ENCODE measurements around the gene NAT10. TPM values are rescaled to one million over a fixed set of nuclear protein-coding genes. Genes with fewer than 3 reads are reported as not detected.
"Not testable (repeated sequence)": the region's sequence is repeated elsewhere in the genome, so short reads cannot be mapped to it uniquely, and the experiment has no call there.

Gene NAT10
- total RNA-seq, 1 donor from 2014 or later = 42.9 TPM

GRCh38 chr11:34075178-34075820 is 30.1 kb upstream of the NAT10 start:
- no peak for TF ChIP-seq CTCF (IDR thresholded peaks at IDR 0.05)
- ATAC-seq (no peak), DNase-seq (no peak)
- Histone ChIP-seq H3K36me3 (peaks cover 94% of the 10 kb centered on the region), H3K27ac (no peak overlapping the region), H3K4me3 (no peak overlapping the region), H3K4me1 (no peaks in the 10 kb centered on the region), H3K27me3 (no peaks in the 10 kb centered on the region), H3K9me3 (no peaks in the 10 kb centered on the region)
- intact Hi-C loops (cut with DNase I) = no loop called here

- peak; percentile 74 for ATAC-seq
- TF ChIP-seq CTCF (IDR thresholded peaks at IDR 0.05) = no peak
Observed at GRCh38 chr11:34080609-34081008, 24.8 kb upstream of the NAT10 start.

GRCh38 chr11:34084637-34085036 is 20.8 kb upstream of the NAT10 start:
- intact Hi-C loops (cut with DNase I) = no loop called here
- Histone ChIP-seq H3K27me3 (no peaks in the 10 kb centered on the region), H3K9me3 (no peaks in the 10 kb centered on the region), H3K4me1 (no peaks in the 10 kb centered on the region), H3K4me3 (no peak overlapping the region), H3K36me3 (peaks cover 96% of the 10 kb centered on the region), H3K27ac (no peak overlapping the region)
- DNase-seq = no peak
- ATAC-seq = no peak
- no peak for TF ChIP-seq CTCF (IDR thresholded peaks at IDR 0.05)

More at GRCh38 chr11:34080609-34081008, 24.8 kb upstream of the NAT10 start:
- no peaks in the 10 kb centered on the region for H3K4me1 ChIP-seq
- intact Hi-C loops (cut with DNase I) = no loop called here
- H3K27me3 ChIP-seq = no peaks in the 10 kb centered on the region
- DNase-seq = no peak
- H3K9me3 ChIP-seq = no peaks in the 10 kb centered on the region
- no peak overlapping the region for H3K27ac ChIP-seq
- no peak overlapping the region for H3K4me3 ChIP-seq
- peaks cover 100% of the 10 kb centered on the region for H3K36me3 ChIP-seq

GRCh38 chr11:34086554-34087283 is 18.7 kb upstream of the NAT10 start:
- intact Hi-C loops (cut with DNase I) = no loop called here

GRCh38 chr11:34091825-34092224 is 13.6 kb upstream of the NAT10 start:
- Histone ChIP-seq H3K36me3 (peaks cover 94% of the 10 kb centered on the region), H3K4me3 (no peak overlapping the region), H3K27me3 (no peaks in the 10 kb centered on the region), H3K27ac (no peak overlapping the region), H3K4me1 (no peaks in the 10 kb centered on the region), H3K9me3 (no peaks in the 10 kb centered on the region)
- ATAC-seq = no peak
- intact Hi-C loops (cut with DNase I) = no loop called here
- no peak for DNase-seq
- no peak for TF ChIP-seq CTCF (IDR thresholded peaks at IDR 0.05)

More at GRCh38 chr11:34086554-34087283, 18.7 kb upstream of the NAT10 start:
- no peak overlapping the region for H3K27ac ChIP-seq
- ATAC-seq = no peak
- no peak for TF ChIP-seq CTCF (IDR thresholded peaks at IDR 0.05)
- no peaks in the 10 kb centered on the region for H3K27me3 ChIP-seq
- DNase-seq = no peak
- H3K36me3 ChIP-seq = peaks cover 96% of the 10 kb centered on the region
- no peaks in the 10 kb centered on the region for H3K9me3 ChIP-seq
- H3K4me1 ChIP-seq = no peaks in the 10 kb centered on the region
- no peak overlapping the region for H3K4me3 ChIP-seq

GRCh38 chr11:34094900-34095299 is 10.5 kb upstream of the NAT10 start:
- ATAC-seq; H3K4me1 ChIP-seq; intact Hi-C loops (cut with DNase I); H3K27ac ChIP-seq; H3K27me3 ChIP-seq; H3K4me3 ChIP-seq; DNase-seq; H3K9me3 ChIP-seq: not testable (repeated sequence)
- H3K36me3 ChIP-seq = peaks cover 98% of the 10 kb centered on the region
